Fibroblast of gingiva (primary cell): ENCODE results near the gene STK35.
"Not testable (repeated sequence)": the region's sequence is repeated elsewhere in the genome, so short reads cannot be mapped to it uniquely, and the experiment has no call there.

ENCODE experiments used
- DNase-seq: peaks from one replicate; pipeline ENCODE4 v3.0.0-alpha.2; 2011; ENCODE audit warnings: low read depth

Gene STK35

GRCh38 chr20:2156666-2157624 lies 55.3 kb downstream of the STK35 start:
- DNase-seq = no peak

- no peak for DNase-seq
Observed at GRCh38 chr20:2162125-2162822, 60.6 kb downstream of the STK35 start.

GRCh38 chr20:2162823-2163166 lies 61.2 kb downstream of the STK35 start:
- no peak for DNase-seq

GRCh38 chr20:2163312-2163711 lies 61.7 kb downstream of the STK35 start:
- no peak for DNase-seq

GRCh38 chr20:2163757-2164156 lies 62.1 kb downstream of the STK35 start:
- DNase-seq = no peak

GRCh38 chr20:2164421-2164820 lies 62.8 kb downstream of the STK35 start:
- DNase-seq = no peak

- no peak for DNase-seq
Observed at GRCh38 chr20:2164966-2165365, 63.3 kb downstream of the STK35 start.

GRCh38 chr20:2165871-2166270 lies 64.2 kb downstream of the STK35 start:
- DNase-seq = no peak

GRCh38 chr20:2167112-2167511 lies 65.5 kb downstream of the STK35 start:
- no peak for DNase-seq

- DNase-seq = no peak
Observed at GRCh38 chr20:2168946-2169345, 67.3 kb downstream of the STK35 start.

- DNase-seq = no peak
Observed at GRCh38 chr20:2169456-2170088, 67.9 kb downstream of the STK35 start.

GRCh38 chr20:2170404-2170803 lies 68.8 kb downstream of the STK35 start:
- DNase-seq = no peak

- no peak for DNase-seq
Observed at GRCh38 chr20:2171266-2171790, 69.7 kb downstream of the STK35 start.

GRCh38 chr20:2171840-2172239 lies 70.2 kb downstream of the STK35 start:
- not testable (repeated sequence) for DNase-seq

GRCh38 chr20:2172305-2173175 lies 70.9 kb downstream of the STK35 start:
- peak; percentile 44 for DNase-seq

GRCh38 chr20:2173186-2173585 lies 71.6 kb downstream of the STK35 start:
- DNase-seq = no peak

GRCh38 chr20:2174067-2174466 lies 72.4 kb downstream of the STK35 start:
- no peak for DNase-seq

- no peak for DNase-seq
Observed at GRCh38 chr20:2176946-2177345, 75.3 kb downstream of the STK35 start.

- no peak for DNase-seq
Observed at GRCh38 chr20:2178318-2179232, 76.9 kb downstream of the STK35 start.

GRCh38 chr20:2179233-2179580 lies 77.6 kb downstream of the STK35 start:
- DNase-seq = no peak

GRCh38 chr20:2179949-2180348 lies 78.3 kb downstream of the STK35 start:
- no peak for DNase-seq
